Measurements from ENCODE around the gene PPFIA3.

PPFIA3 gene

DNA sequence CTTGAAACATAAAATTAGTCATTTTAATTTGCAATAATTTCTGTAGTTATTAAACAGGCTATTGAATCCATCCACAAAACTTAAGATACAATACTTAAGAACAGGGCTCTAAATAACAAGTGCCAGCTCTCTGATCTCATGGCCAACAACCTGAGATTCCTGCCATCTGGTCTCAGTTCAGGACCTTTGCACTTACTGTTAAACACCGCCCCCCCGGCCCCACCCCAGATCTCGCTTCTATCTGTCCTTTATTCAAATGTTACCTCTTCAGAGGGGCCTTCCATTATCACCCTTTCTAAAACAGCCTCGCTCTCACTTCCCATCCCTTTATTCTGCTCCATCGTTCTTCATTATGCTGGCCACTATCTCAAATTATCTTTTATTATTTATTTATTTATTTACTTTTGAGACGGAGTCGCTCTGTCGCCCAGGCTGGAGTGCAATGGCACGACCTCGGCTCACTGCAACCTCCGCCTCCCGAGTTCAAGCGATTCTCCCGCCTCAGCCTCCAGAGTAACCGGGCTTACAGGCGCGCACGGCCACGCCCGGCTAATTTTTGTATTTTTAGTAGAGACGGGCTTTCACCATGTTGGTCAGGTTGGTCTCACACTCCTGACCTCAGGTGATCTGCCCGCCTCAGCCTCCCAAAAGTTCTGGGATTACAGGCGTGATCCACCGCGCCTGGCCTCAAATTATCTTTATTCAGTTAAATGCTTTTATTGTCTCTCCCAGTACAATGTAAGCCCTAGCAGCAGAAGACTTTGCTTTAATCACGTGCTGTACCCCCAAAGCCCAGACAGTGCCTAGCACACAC lies 34.9 kb upstream of the PPFIA3 start:
- H2BK12ac ChIP-seq (ENCODE audit: low read length in 2 of 2) = no peak overlapping the region
- peak overlapping the region in 1 of 2 experiments; percentile 95 for H3K4me3 ChIP-seq (ENCODE audit: insufficient read depth in 1 of 2, low read depth in 1 of 2, low read length in 2 of 2)
- no peak overlapping the region for H2AFZ ChIP-seq (ENCODE audit: low read depth, low read length)
- DNase-seq = no peak
- H4K91ac ChIP-seq (ENCODE audit: low read length) = peak overlapping the region; percentile 34
- H3K14ac ChIP-seq (ENCODE audit: low read length in 2 of 2) = no peak overlapping the region
- no peaks in the 10 kb centered on the region for H3K27me3 ChIP-seq (ENCODE audit: control insufficient read depth in 1 of 2, insufficient read depth in 1 of 2, low read length in 2 of 2)
- H2BK5ac ChIP-seq (ENCODE audit: low read depth, low read length, poor library complexity, severe bottlenecking) = no peak overlapping the region
- H3K9ac ChIP-seq (ENCODE audit: low read length) = peak overlapping the region; percentile 98
- H2BK120ac ChIP-seq (ENCODE audit: low read depth, low read length) = no peak overlapping the region
- H3K36me3 ChIP-seq (ENCODE audit: control insufficient read depth in 1 of 2, insufficient read depth in 2 of 2, low read depth in 1 of 2, low read length in 2 of 2) = peaks cover 17 to 18% of the 10 kb centered on the region in 2 experiments
- H3K18ac ChIP-seq (ENCODE audit: low read depth in 1 of 2, low read length in 2 of 2) = peak overlapping the region in 1 of 2 experiments; percentile 88
- peak overlapping the region; percentile 79 for H3K27ac ChIP-seq (ENCODE audit: low read length, poor library complexity, severe bottlenecking)
- H4K8ac ChIP-seq (ENCODE audit: low read length) = peak overlapping the region; percentile 96
- H3K9me3 ChIP-seq (ENCODE audit: control insufficient read depth, low read length) = no peaks in the 10 kb centered on the region
- 86% methylated on average over 25 of the region's 26 CpGs for WGBS
- H3K23ac ChIP-seq (ENCODE audit: low read length in 2 of 2) = no peak overlapping the region
- H2BK15ac ChIP-seq (ENCODE audit: low read depth, poor library complexity, severe bottlenecking) = no peak overlapping the region
- H3K4me1 ChIP-seq (ENCODE audit: control insufficient read depth, insufficient read depth, low read depth, low read length) = peaks cover 17% of the 10 kb centered on the region
- H3K79me1 ChIP-seq (replicated peaks; ENCODE audit: low read length, poor library complexity, severe bottlenecking) = no peaks in the 10 kb centered on the region
- peak overlapping the region; percentile 24 to 55 for H3K4ac ChIP-seq (ENCODE audit: low read depth in 1 of 2, low read length in 2 of 2)
- H2AK5ac ChIP-seq (ENCODE audit: low read length, severe bottlenecking) = peak overlapping the region; percentile 53
- H3K4me2 ChIP-seq (ENCODE audit: low read length, poor library complexity, severe bottlenecking) = peak overlapping the region; percentile 60

GRCh38 chr19:49085020-49085867 lies 34.1 kb upstream of the PPFIA3 start, which contains the start of gene SNRNP70:
Gene SNRNP70 (plus strand): TSS chr19:49085451. CDS start chr19:49086415, 964 bp downstream.
- Histone ChIP-seq H4K91ac (ENCODE audit: low read length) (peak within 1 kb of the TSS; percentile 74), H3K36me3 (ENCODE audit: control insufficient read depth in 1 of 2, insufficient read depth in 2 of 2, low read depth in 1 of 2, low read length in 2 of 2) (peaks cover 23 to 24% of the 10 kb centered on the region in 2 experiments)

GRCh38 chr19:49085868-49086232 lies 33.5 kb upstream of the PPFIA3 start:
- Histone ChIP-seq H3K14ac (ENCODE audit: low read length in 2 of 2) (peak overlapping the region in 1 of 2 experiments; percentile 12), H2AFZ (ENCODE audit: low read depth, low read length) (no peak overlapping the region), H3K27ac (ENCODE audit: low read length, poor library complexity, severe bottlenecking) (peak overlapping the region; percentile 64), H3K4me1 (ENCODE audit: control insufficient read depth, insufficient read depth, low read depth, low read length) (peaks cover 18% of the 10 kb centered on the region), H2AK5ac (ENCODE audit: low read length, severe bottlenecking) (no peak overlapping the region), H4K91ac (ENCODE audit: low read length) (no peak overlapping the region), H3K4me3 (ENCODE audit: insufficient read depth in 1 of 2, low read depth in 1 of 2, low read length in 2 of 2) (peak overlapping the region; percentile 72 to 95), H3K27me3 (ENCODE audit: control insufficient read depth in 1 of 2, insufficient read depth in 1 of 2, low read length in 2 of 2) (no peaks in the 10 kb centered on the region), H3K4ac (ENCODE audit: low read depth in 1 of 2, low read length in 2 of 2) (peak overlapping the region; percentile 32 to 62), H2BK15ac (ENCODE audit: low read depth, poor library complexity, severe bottlenecking) (no peak overlapping the region), H3K9me3 (ENCODE audit: control insufficient read depth, low read length) (no peaks in the 10 kb centered on the region), H3K18ac (ENCODE audit: low read depth in 1 of 2, low read length in 2 of 2) (peak overlapping the region; percentile 85 to 89), H3K79me1 (replicated peaks; ENCODE audit: low read length, poor library complexity, severe bottlenecking) (peaks cover 2% of the 10 kb centered on the region), H3K9ac (ENCODE audit: low read length) (peak overlapping the region; percentile 98), H2BK5ac (ENCODE audit: low read depth, low read length, poor library complexity, severe bottlenecking) (peak overlapping the region; percentile 40), H4K8ac (ENCODE audit: low read length) (no peak overlapping the region), H3K4me2 (ENCODE audit: low read length, poor library complexity, severe bottlenecking) (peak overlapping the region; percentile 89), H3K36me3 (ENCODE audit: control insufficient read depth in 1 of 2, insufficient read depth in 2 of 2, low read depth in 1 of 2, low read length in 2 of 2) (peaks cover 29 to 30% of the 10 kb centered on the region in 2 experiments), H2BK12ac (ENCODE audit: low read length in 2 of 2) (no peak overlapping the region), H3K23ac (ENCODE audit: low read length in 2 of 2) (no peak overlapping the region), H2BK120ac (ENCODE audit: low read depth, low read length) (peak overlapping the region; percentile 42)
- DNase-seq = no peak
- 7% methylated on average over 14 of the region's 14 CpGs for WGBS

More at GRCh38 chr19:49085020-49085867, 34.1 kb upstream of the PPFIA3 start, which contains the start of gene SNRNP70:
- no peaks in the 10 kb centered on the region for H3K9me3 ChIP-seq (ENCODE audit: control insufficient read depth, low read length)
- H3K4me2 ChIP-seq (ENCODE audit: low read length, poor library complexity, severe bottlenecking) = peak within 1 kb of the TSS; percentile 89
- H4K8ac ChIP-seq (ENCODE audit: low read length) = peak within 1 kb of the TSS; percentile 96
- no peaks in the 10 kb centered on the region for H3K27me3 ChIP-seq (ENCODE audit: control insufficient read depth in 1 of 2, insufficient read depth in 1 of 2, low read length in 2 of 2)
- no peak within 1 kb of the TSS for H2AFZ ChIP-seq (ENCODE audit: low read depth, low read length)
- H3K4me1 ChIP-seq (ENCODE audit: control insufficient read depth, insufficient read depth, low read depth, low read length) = peaks cover 17% of the 10 kb centered on the region
- peak within 1 kb of the TSS in 1 of 2 experiments; percentile 6 for H2BK12ac ChIP-seq (ENCODE audit: low read length in 2 of 2)
- under 1% methylated on average over 55 of the region's 89 CpGs for WGBS
- peak within 1 kb of the TSS; percentile 44 for H2BK15ac ChIP-seq (ENCODE audit: low read depth, poor library complexity, severe bottlenecking)
- H3K79me1 ChIP-seq (replicated peaks; ENCODE audit: low read length, poor library complexity, severe bottlenecking) = no peaks in the 10 kb centered on the region
- peak within 1 kb of the TSS; percentile 55 to 62 for H3K4ac ChIP-seq (ENCODE audit: low read depth in 1 of 2, low read length in 2 of 2)
- H3K4me3 ChIP-seq (ENCODE audit: insufficient read depth in 1 of 2, low read depth in 1 of 2, low read length in 2 of 2) = peak within 1 kb of the TSS; percentile 72 to 95
- H3K18ac ChIP-seq (ENCODE audit: low read depth in 1 of 2, low read length in 2 of 2) = peak within 1 kb of the TSS; percentile 85 to 89
- DNase-seq = peak; percentile 99
- H3K23ac ChIP-seq (ENCODE audit: low read length in 2 of 2) = no peak within 1 kb of the TSS
- peak within 1 kb of the TSS; percentile 42 for H2BK120ac ChIP-seq (ENCODE audit: low read depth, low read length)
- H3K14ac ChIP-seq (ENCODE audit: low read length in 2 of 2) = peak within 1 kb of the TSS in 1 of 2 experiments; percentile 12
- H2BK5ac ChIP-seq (ENCODE audit: low read depth, low read length, poor library complexity, severe bottlenecking) = peak within 1 kb of the TSS; percentile 40
- peak within 1 kb of the TSS; percentile 98 for H3K9ac ChIP-seq (ENCODE audit: low read length)
- H3K27ac ChIP-seq (ENCODE audit: low read length, poor library complexity, severe bottlenecking) = peak within 1 kb of the TSS; percentile 79
- H2AK5ac ChIP-seq (ENCODE audit: low read length, severe bottlenecking) = peak within 1 kb of the TSS; percentile 53
